CD4-positive, alpha-beta T cell (primary cell): Measurements from ENCODE around the gene WDSUB1. TPM values are rescaled to one million over a fixed set of nuclear protein-coding genes. Genes with fewer than 3 reads are reported as not detected.

ENCODE experiments used
- ATAC-seq: fragments of 200-7000 bp; cut with Tn5 transposase; one replicate; pipeline ENCODE4 v1.10.0; 2022; ENCODE audit warnings: mild to moderate bottlenecking; ENCODE audit not compliant: poor library complexity
- CTCF ChIA-PET: fragments of 350-600 bp; sonication (Branson Sonifier 250); formaldehyde crosslinking; loops from one replicate; lab custom pipeline; 2021; ENCODE audit warnings: antibody characterized with exemption, inconsistent platforms; lab: Charles Lee
- POLR2A ChIA-PET: fragments of 350-600 bp; sonication (Branson Sonifier 250); formaldehyde crosslinking; loops from one replicate; lab custom pipeline; 2021; ENCODE audit warnings: antibody characterized with exemption, inconsistent platforms; lab: Charles Lee
- DNase-seq, 14 experiments: peaks; one replicate each; pipeline ENCODE4 v3.0.0-alpha.2; 2013 to 2020; ENCODE audit warnings: mixed read lengths in 2 of 14
- H3K27ac ChIP-seq, 2 donors: one replicate each; pipeline versions ENCODE4 v1.5.1 to v1.7.0; 2013; ENCODE audit warnings: low read length in 2 of 2, low read depth in 1 of 2, mild to moderate bottlenecking in 1 of 2
- H3K27me3 ChIP-seq, 2 experiments: 1 replicate in 1 of 2; 2 replicates in 1 of 2; pipeline versions ENCODE4 v1.6.1 to v1.7.0; 2013; ENCODE audit warnings: low read length in 2 of 2, control low read depth in 1 of 2, mild to moderate bottlenecking in 1 of 2, moderate library complexity in 1 of 2; ENCODE audit not compliant: insufficient read depth in 2 of 2, control insufficient read depth in 1 of 2
- H3K36me3 ChIP-seq: one replicate; pipeline ENCODE4 v1.6.1; 2013; ENCODE audit warnings: low read length, control low read depth; ENCODE audit not compliant: insufficient read depth
- H3K4me1 ChIP-seq: one replicate; pipeline ENCODE4 v1.6.1; 2013; ENCODE audit warnings: low read length, control low read depth; ENCODE audit not compliant: insufficient read depth
- H3K4me3 ChIP-seq: one replicate; pipeline ENCODE4 v1.5.1; 2013; ENCODE audit warnings: mild to moderate bottlenecking, low read length, moderate library complexity
- H3K9me3 ChIP-seq, 2 experiments: 1 replicate in 1 of 2; 2 replicates in 1 of 2; pipeline versions ENCODE4 v1.6.1 to v1.7.0; 2013; ENCODE audit warnings: low read length in 2 of 2, mild to moderate bottlenecking in 2 of 2, control low read depth in 1 of 2, moderate library complexity in 1 of 2; ENCODE audit not compliant: control insufficient read depth in 1 of 2, insufficient read depth in 1 of 2
- H3K27ac Mint-ChIP-seq: one replicate; pipeline ENCODE4 v1.8.0; 2020; ENCODE audit warnings: mixed read lengths
- H3K27me3 Mint-ChIP-seq: one replicate; pipeline ENCODE4 v1.8.0; 2021; ENCODE audit warnings: mixed read lengths
- H3K36me3 Mint-ChIP-seq: one replicate; pipeline ENCODE4 v1.8.0; 2021; ENCODE audit warnings: low read depth, mixed read lengths
- H3K4me1 Mint-ChIP-seq: one replicate; pipeline ENCODE4 v1.8.0; 2021; ENCODE audit warnings: low read depth, mixed read lengths
- H3K4me3 Mint-ChIP-seq: one replicate; pipeline ENCODE4 v1.8.0; 2020; ENCODE audit warnings: mild to moderate bottlenecking, mixed read lengths
- H3K9me3 Mint-ChIP-seq: one replicate; pipeline ENCODE4 v1.8.0; 2020; ENCODE audit warnings: mixed read lengths
- intact Hi-C, 2 experiments: fragments of 100-400 bp; cut with DNase I in 1 of 2; cut with micrococcal nuclease in 1 of 2; formaldehyde crosslinking; loops; one replicate each; pipeline versions ENCODE4 v1.15.1 to v1.9.0; 2023 to 2025; cut with DNase I, micrococcal nuclease
- total RNA-seq, 174 experiments: library from RNA in 2 of 174; stranded (reverse) in 2 of 174; gene quantifications; one replicate each; pipeline ENCODE4 v1.2.3 and lab custom pipeline; 2021 to 2026
- TF ChIP-seq, protein P1 (sequence below): fragments of 200-600 bp; IDR thresholded peaks from one replicate; pipeline ENCODE4 v1.8.0; 2022; ENCODE audit warnings: antibody characterized with exemption, mild to moderate bottlenecking

The WDSUB1 gene
- total RNA-seq, 2 experiments from 2014 or later, result 6.8 to 8.0 TPM

DNA sequence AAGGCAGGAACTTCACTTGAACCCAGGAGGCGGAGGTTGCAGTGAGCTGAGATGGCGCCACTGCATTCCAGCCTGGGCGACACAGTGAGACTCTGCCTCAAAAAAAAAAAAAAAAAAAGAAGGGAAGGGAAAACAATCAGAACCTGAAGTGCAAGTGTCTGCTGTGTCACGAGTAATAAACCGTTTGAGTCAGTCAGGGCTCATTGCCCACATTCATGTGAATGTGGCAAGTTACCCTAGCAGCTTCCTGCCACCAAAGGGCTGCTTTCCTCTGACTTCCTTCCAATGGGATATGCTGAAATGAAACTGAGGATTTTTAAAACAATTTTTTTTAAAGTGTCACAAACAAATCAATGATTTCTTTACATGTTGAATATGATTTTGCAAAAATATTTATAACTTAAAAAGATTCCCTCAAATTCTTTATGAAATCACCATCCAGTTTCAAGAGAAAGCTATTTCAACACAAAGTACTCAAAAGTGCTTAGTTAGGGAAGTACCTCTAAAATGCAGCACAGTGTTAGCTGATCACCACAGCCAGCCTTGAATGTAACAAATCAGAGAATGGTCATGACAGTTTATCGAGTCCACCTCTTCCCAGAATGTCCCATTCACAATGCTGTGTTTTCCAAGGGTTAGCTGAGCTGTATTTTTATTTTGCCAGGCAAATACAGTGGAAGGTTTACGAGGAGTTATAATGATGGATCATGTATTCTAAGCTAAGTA is 36.4 kb downstream of the WDSUB1 start:
- peaks cover 6% of the 10 kb centered on the region for H3K4me1 Mint-ChIP-seq
- H3K36me3 ChIP-seq, result peaks cover 6% of the 10 kb centered on the region
- H3K27ac ChIP-seq, result no peak overlapping the region
- no peaks in the 10 kb centered on the region for H3K4me1 ChIP-seq
- H3K4me3 ChIP-seq, result no peak overlapping the region
- no peaks in the 10 kb centered on the region for H3K27me3 ChIP-seq
- no peaks in the 10 kb centered on the region for H3K27me3 Mint-ChIP-seq
- ChIA-PET CTCF (no interaction called here), POLR2A (interaction anchor here (1.0 kb wide), 1 partner anchor 22 kb away, joined by 4 read pairs; no protein-coding TSS in a partner anchor)
- no peak overlapping the region for H3K4me3 Mint-ChIP-seq
- DNase-seq (peak in 3 of 14 experiments; percentile 12 to 47 (median 40)), ATAC-seq (no peak)
- H3K36me3 Mint-ChIP-seq, result peaks cover 85% of the 10 kb centered on the region
- no peaks in the 10 kb centered on the region for H3K9me3 Mint-ChIP-seq
- intact Hi-C loops, result no loop called here
- H3K27ac Mint-ChIP-seq, result no peak overlapping the region
- TF ChIP-seq, protein P1, sequence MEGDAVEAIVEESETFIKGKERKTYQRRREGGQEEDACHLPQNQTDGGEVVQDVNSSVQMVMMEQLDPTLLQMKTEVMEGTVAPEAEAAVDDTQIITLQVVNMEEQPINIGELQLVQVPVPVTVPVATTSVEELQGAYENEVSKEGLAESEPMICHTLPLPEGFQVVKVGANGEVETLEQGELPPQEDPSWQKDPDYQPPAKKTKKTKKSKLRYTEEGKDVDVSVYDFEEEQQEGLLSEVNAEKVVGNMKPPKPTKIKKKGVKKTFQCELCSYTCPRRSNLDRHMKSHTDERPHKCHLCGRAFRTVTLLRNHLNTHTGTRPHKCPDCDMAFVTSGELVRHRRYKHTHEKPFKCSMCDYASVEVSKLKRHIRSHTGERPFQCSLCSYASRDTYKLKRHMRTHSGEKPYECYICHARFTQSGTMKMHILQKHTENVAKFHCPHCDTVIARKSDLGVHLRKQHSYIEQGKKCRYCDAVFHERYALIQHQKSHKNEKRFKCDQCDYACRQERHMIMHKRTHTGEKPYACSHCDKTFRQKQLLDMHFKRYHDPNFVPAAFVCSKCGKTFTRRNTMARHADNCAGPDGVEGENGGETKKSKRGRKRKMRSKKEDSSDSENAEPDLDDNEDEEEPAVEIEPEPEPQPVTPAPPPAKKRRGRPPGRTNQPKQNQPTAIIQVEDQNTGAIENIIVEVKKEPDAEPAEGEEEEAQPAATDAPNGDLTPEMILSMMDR, result no peak
- H3K9me3 ChIP-seq, result peaks cover 0 to 3% of the 10 kb centered on the region in 2 experiments

DNA sequence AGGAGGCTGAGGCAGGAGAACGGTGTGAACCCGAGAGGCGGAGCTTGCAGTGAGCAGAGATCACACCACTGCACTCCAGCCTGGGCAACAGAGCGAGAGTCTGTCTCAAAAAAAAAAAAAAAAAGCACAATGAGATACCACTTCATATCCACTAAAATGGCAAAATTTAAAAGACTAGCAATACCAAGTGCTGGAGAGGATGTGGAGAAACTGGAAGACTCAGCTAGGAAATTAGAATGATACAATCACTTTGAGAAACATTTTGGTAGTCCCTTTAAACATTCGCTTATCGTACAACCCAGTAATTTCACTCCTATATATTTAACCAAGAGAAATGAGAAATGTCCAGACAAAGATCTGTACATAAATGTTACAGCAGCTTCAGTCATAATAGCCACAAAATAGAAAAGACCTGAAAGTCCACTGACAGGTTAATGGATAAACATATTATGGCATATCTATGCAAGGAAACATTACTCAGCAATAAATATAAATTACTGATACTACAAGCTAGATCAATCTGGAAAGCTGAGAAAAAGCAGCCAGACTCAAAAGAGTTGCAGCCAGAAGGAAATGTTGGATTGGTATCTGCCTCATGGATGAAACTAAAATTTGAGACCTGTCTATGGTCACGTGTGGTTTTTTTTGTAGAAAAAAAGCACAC is 40.0 kb downstream of the WDSUB1 start:
- H3K36me3 Mint-ChIP-seq, result peaks cover 83% of the 10 kb centered on the region
- H3K4me1 Mint-ChIP-seq, result peaks cover 6% of the 10 kb centered on the region
- POLR2A ChIA-PET, result interaction anchor here (1.2 kb wide), 1 partner anchor 19 kb away, joined by 3 read pairs; no protein-coding TSS in a partner anchor
- H3K4me1 ChIP-seq, result no peaks in the 10 kb centered on the region
- no peak overlapping the region for H3K27ac Mint-ChIP-seq
- peaks cover 6% of the 10 kb centered on the region for H3K36me3 ChIP-seq
- no peaks in the 10 kb centered on the region for H3K27me3 ChIP-seq
- no peak for ATAC-seq
- intact Hi-C loops, result no loop called here
- TF ChIP-seq, protein P1, result no peak
- no peaks in the 10 kb centered on the region for H3K27me3 Mint-ChIP-seq
- no peak overlapping the region for H3K27ac ChIP-seq
- no peak for DNase-seq
- peaks cover 0 to 3% of the 10 kb centered on the region in 2 experiments for H3K9me3 ChIP-seq
- no peak overlapping the region for H3K4me3 Mint-ChIP-seq
- no peak overlapping the region for H3K4me3 ChIP-seq
- H3K9me3 Mint-ChIP-seq, result no peaks in the 10 kb centered on the region
- CTCF ChIA-PET, result no interaction called here

DNA sequence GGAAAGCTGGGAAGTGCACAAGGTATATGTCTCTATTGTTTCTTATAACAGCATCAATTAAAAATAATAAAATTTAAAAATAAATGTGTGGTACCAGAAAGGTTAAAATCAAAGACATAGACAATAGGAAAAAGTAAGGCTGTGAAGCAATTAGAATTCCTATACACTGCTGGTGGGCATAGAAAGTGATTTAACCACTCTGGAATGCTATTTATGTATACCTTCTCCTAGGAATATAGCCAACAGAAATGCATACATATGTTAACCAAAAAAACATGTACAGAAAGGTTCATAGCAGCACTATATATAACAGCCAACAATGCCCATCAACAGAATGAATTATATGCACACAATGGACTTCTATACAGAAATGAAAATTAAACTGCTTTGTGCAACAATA is 43.0 kb downstream of the WDSUB1 start:
- no peaks in the 10 kb centered on the region for H3K4me1 ChIP-seq
- ChIA-PET POLR2A (no interaction called here), CTCF (no interaction called here)
- H3K9me3 ChIP-seq, result peaks cover 0 to 3% of the 10 kb centered on the region in 2 experiments
- H3K4me1 Mint-ChIP-seq, result no peaks in the 10 kb centered on the region
- intact Hi-C loops, result no loop called here
- H3K27me3 ChIP-seq, result no peaks in the 10 kb centered on the region
- no peak overlapping the region for H3K27ac Mint-ChIP-seq
- no peaks in the 10 kb centered on the region for H3K27me3 Mint-ChIP-seq
- ATAC-seq (no peak), DNase-seq (no peak)
- H3K4me3 Mint-ChIP-seq, result no peak overlapping the region
- TF ChIP-seq, protein P1, result no peak
- H3K36me3 Mint-ChIP-seq, result peaks cover 92% of the 10 kb centered on the region
- no peak overlapping the region for H3K4me3 ChIP-seq
- no peaks in the 10 kb centered on the region for H3K9me3 Mint-ChIP-seq
- no peak overlapping the region for H3K27ac ChIP-seq
- peaks cover 6% of the 10 kb centered on the region for H3K36me3 ChIP-seq
